Natural killer cell (primary cell): ENCODE measurements around the gene ANGPTL5. TPM values are rescaled to one million over a fixed set of nuclear protein-coding genes. Genes with fewer than 3 reads are reported as not detected.
"Not testable (repeated sequence)": the region's sequence is repeated elsewhere in the genome, so short reads cannot be mapped to it uniquely, and the experiment has no call there.

Source experiments
- ATAC-seq, 3 donors: fragments of 150-1000 bp in 2 of 3; fragments of 200-7000 bp in 1 of 3; cut with Tn5 transposase; 1 replicate in 1 of 3; 2 replicates in 2 of 3; pipeline ENCODE4 v1.10.0; 2021; ENCODE audit warnings: mild to moderate bottlenecking in 2 of 3, moderate library complexity in 2 of 3
- DNase-seq, 2 donors: peaks; one replicate each; pipeline versions ENCODE4 v3.0.0 to v3.0.0-alpha.2; 2013 to 2021; ENCODE audit warnings: mixed read lengths in 1 of 2
- H3K27ac ChIP-seq: one replicate; pipeline ENCODE4 v1.5.1; 2013; ENCODE audit warnings: mild to moderate bottlenecking, low read length
- H3K27me3 ChIP-seq: one replicate; pipeline ENCODE4 v1.6.1; 2013; ENCODE audit warnings: low read length; ENCODE audit not compliant: control insufficient read depth, insufficient read depth
- H3K36me3 ChIP-seq: one replicate; pipeline ENCODE4 v1.6.1; 2013; ENCODE audit warnings: low read length; ENCODE audit not compliant: control insufficient read depth, insufficient read depth
- H3K4me1 ChIP-seq: one replicate; pipeline ENCODE4 v1.6.1; 2013; ENCODE audit warnings: low read length; ENCODE audit not compliant: control insufficient read depth, insufficient read depth
- H3K4me3 ChIP-seq: one replicate; pipeline ENCODE4 v1.5.1; 2013; ENCODE audit warnings: low read length
- H3K9me3 ChIP-seq: one replicate; pipeline ENCODE4 v1.6.1; 2013; ENCODE audit warnings: low read length; ENCODE audit not compliant: control insufficient read depth, insufficient read depth
- H3K27ac Mint-ChIP-seq, 2 donors: one replicate each; pipeline ENCODE4 v1.8.0; 2022; ENCODE audit warnings: mild to moderate bottlenecking in 2 of 2, mixed read lengths in 2 of 2, moderate library complexity in 1 of 2
- H3K27me3 Mint-ChIP-seq, 2 donors: one replicate each; pipeline ENCODE4 v1.8.0; 2022; ENCODE audit warnings: low read depth in 2 of 2, mixed read lengths in 2 of 2
- H3K36me3 Mint-ChIP-seq: one replicate; pipeline ENCODE4 v1.8.0; 2022; ENCODE audit warnings: mixed read lengths
- H3K4me1 Mint-ChIP-seq, 2 donors: one replicate each; pipeline ENCODE4 v1.8.0; 2022; ENCODE audit warnings: mixed read lengths in 2 of 2
- H3K4me3 Mint-ChIP-seq: one replicate; pipeline ENCODE4 v1.8.0; 2022; ENCODE audit warnings: mild to moderate bottlenecking, moderate library complexity, mixed read lengths
- H3K9me3 Mint-ChIP-seq, 2 donors: one replicate each; pipeline ENCODE4 v1.8.0; 2022; ENCODE audit warnings: mixed read lengths in 2 of 2
- WGBS: methylation state at CpG from one replicate; pipeline ENCODE4 v1.1.7; 2013; ENCODE audit warnings: missing lambda C conversion rate; ENCODE audit not compliant: insufficient coverage; 5-methylcytosine and 5-hydroxymethylcytosine counted together
- intact Hi-C: fragments of 100-400 bp; cut with micrococcal nuclease; formaldehyde crosslinking; loops from one replicate; pipeline ENCODE4 v1.14.2; 2022
- total RNA-seq, 4 donors: library from RNA; stranded (reverse); fragments of 120-200 nt in 1 of 4; gene quantifications; one replicate each; pipeline versions ENCODE4 v1.2.3 to v1.2.4, GENCODE V29; 2013 to 2022
- TF ChIP-seq, protein P1 (sequence below): fragments of 200-600 bp; IDR thresholded peaks from one replicate; pipeline ENCODE4 v1.8.0; 2022; ENCODE audit warnings: antibody characterized with exemption

The ANGPTL5 gene
- total RNA-seq, result not detected
- total RNA-seq (2013), result not detected

DNA sequence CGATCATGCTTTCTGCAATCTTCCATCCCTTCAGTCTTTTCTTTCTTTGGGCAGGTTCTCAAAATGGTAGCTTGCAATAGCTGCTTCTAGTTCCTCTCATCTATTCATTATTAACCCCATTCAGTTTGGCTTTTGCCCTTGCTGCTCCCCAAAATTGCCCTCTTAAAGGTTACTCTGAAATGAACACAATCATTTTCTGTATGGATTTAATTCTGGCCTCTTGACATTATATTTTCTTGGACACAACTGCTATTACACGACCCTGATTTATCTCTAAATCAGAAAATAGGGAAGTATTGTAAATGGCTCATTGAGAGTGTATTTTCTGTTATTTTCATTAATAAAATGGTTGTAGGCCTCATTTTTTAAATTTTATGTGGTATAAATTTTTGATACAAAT is at the start of gene ANGPTL5:
TSS of gene ANGPTL5 (minus strand) at position 101 of the 400 bp plus-strand sequence. CDS start 8,613 bp downstream, outside the sequence.
- H3K36me3 Mint-ChIP-seq, result no peaks in the 10 kb centered on the region
- H3K27me3 ChIP-seq, result no peaks in the 10 kb centered on the region
- H3K36me3 ChIP-seq, result no peaks in the 10 kb centered on the region
- ATAC-seq (no peak), DNase-seq (no peak)
- no peaks in the 10 kb centered on the region for H3K9me3 Mint-ChIP-seq
- no peaks in the 10 kb centered on the region for H3K9me3 ChIP-seq
- peaks cover 11% of the 10 kb centered on the region for H3K4me1 ChIP-seq
- H3K27ac ChIP-seq, result peak within 1 kb of the TSS; percentile 95
- peak within 1 kb of the TSS; percentile 95 for H3K4me3 Mint-ChIP-seq
- 100% methylated on average over 1 of the region's 2 CpGs for WGBS
- peak within 1 kb of the TSS; percentile 95 to 97 for H3K27ac Mint-ChIP-seq
- intact Hi-C loops, result no loop called here
- H3K4me1 Mint-ChIP-seq, result peaks cover 44 to 47% of the 10 kb centered on the region in 2 donors
- H3K27me3 Mint-ChIP-seq, result no peaks in the 10 kb centered on the region
- TF ChIP-seq, protein P1, sequence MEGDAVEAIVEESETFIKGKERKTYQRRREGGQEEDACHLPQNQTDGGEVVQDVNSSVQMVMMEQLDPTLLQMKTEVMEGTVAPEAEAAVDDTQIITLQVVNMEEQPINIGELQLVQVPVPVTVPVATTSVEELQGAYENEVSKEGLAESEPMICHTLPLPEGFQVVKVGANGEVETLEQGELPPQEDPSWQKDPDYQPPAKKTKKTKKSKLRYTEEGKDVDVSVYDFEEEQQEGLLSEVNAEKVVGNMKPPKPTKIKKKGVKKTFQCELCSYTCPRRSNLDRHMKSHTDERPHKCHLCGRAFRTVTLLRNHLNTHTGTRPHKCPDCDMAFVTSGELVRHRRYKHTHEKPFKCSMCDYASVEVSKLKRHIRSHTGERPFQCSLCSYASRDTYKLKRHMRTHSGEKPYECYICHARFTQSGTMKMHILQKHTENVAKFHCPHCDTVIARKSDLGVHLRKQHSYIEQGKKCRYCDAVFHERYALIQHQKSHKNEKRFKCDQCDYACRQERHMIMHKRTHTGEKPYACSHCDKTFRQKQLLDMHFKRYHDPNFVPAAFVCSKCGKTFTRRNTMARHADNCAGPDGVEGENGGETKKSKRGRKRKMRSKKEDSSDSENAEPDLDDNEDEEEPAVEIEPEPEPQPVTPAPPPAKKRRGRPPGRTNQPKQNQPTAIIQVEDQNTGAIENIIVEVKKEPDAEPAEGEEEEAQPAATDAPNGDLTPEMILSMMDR, result no peak
- peak within 1 kb of the TSS; percentile 61 for H3K4me3 ChIP-seq

DNA sequence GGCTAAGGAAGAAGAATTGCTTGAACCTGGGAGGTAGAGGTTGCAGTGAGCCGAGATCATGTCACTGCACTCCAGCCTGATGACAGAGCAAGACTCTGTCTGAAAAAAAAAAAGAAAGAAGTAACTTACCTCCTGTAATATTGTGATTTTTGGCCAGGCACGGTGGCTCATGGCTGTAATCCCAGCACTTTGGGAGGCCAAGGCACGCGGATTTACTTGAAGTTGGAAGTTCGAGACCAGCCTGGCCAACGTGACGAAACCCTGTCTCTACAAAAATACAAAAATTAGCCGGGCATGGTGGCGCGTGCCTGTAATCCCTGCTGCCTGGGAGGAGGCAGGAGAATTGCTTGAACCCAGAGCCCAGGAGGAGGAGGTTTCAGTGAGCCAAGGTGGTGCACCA is 47.9 kb upstream of the ANGPTL5 start:
- 94% methylated on average over 10 of the region's 10 CpGs for WGBS
- H3K4me3 Mint-ChIP-seq, H3K27me3 ChIP-seq, H3K27ac ChIP-seq, H3K9me3 Mint-ChIP-seq, H3K4me1 Mint-ChIP-seq, H3K4me1 ChIP-seq, H3K27ac Mint-ChIP-seq, ATAC-seq, H3K27me3 Mint-ChIP-seq, H3K9me3 ChIP-seq, intact Hi-C loops, H3K36me3 ChIP-seq, H3K4me3 ChIP-seq, DNase-seq: not testable (repeated sequence)
- peaks cover 12% of the 10 kb centered on the region for H3K36me3 Mint-ChIP-seq

DNA sequence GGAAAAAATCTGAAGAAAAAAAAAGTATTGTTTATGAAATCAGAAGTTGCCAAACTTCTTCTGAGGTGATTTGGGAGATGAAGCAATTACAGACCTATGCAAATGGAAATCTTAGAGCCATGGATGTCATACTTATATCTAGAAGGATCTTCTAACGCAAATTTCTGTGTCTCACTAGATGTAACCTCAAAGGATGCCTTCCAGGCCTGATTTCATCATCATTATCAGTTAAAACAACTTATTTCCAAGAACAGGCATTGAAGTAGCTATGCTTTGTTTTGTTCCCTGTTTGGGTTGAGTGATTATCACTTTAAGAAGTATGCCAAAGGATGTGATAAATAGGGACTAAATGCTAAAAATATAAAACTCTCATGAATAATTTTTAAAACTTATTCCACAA is 43.9 kb upstream of the ANGPTL5 start:
- DNase-seq (no peak), ATAC-seq (no peak)
- Mint-ChIP-seq H3K4me3 (no peak overlapping the region), H3K36me3 (peaks cover 12% of the 10 kb centered on the region), H3K27ac (no peak overlapping the region), H3K4me1 (no peaks in the 10 kb centered on the region), H3K27me3 (no peaks in the 10 kb centered on the region), H3K9me3 (no peaks in the 10 kb centered on the region)
- no peak overlapping the region for H3K4me3 ChIP-seq
- intact Hi-C loops, result no loop called here
- 90% methylated on average over 1 of the region's 1 CpG for WGBS
- H3K27ac ChIP-seq, result no peak overlapping the region
- TF ChIP-seq, protein P1, result no peak
- H3K36me3 ChIP-seq, result peaks cover 11% of the 10 kb centered on the region
- no peaks in the 10 kb centered on the region for H3K27me3 ChIP-seq
- no peaks in the 10 kb centered on the region for H3K4me1 ChIP-seq
- no peaks in the 10 kb centered on the region for H3K9me3 ChIP-seq

DNA sequence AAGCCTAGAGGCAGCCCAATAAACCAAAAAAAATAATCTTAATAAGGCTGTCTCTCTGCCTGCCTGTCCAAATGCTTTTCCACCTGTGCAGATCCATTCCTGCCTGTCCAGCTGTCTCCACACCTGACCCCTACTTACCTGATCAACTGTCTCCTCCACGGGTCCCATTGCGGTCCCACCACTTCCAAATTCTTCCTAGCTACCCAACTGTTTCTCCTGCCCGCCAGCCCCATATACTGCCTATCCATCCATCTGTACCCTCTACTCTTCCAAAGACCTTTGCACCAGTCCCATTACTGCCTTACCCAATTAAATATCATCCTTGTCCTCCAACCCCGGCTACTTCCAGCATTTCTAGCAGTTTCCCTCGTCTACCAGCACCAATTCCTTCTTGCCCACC is 39.4 kb upstream of the ANGPTL5 start:
- Mint-ChIP-seq H3K4me1 (no peaks in the 10 kb centered on the region), H3K36me3 (no peaks in the 10 kb centered on the region), H3K27me3 (no peaks in the 10 kb centered on the region), H3K9me3 (no peaks in the 10 kb centered on the region), H3K4me3 (no peak overlapping the region), H3K27ac (no peak overlapping the region)
- H3K27me3 ChIP-seq, result no peaks in the 10 kb centered on the region
- TF ChIP-seq, protein P1, result no peak
- no peak overlapping the region for H3K4me3 ChIP-seq
- H3K9me3 ChIP-seq, result no peaks in the 10 kb centered on the region
- 91% methylated on average over 5 of the region's 5 CpGs for WGBS
- no peaks in the 10 kb centered on the region for H3K4me1 ChIP-seq
- DNase-seq (no peak), ATAC-seq (no peak)
- peaks cover 5% of the 10 kb centered on the region for H3K36me3 ChIP-seq
- H3K27ac ChIP-seq, result no peak overlapping the region
- intact Hi-C loops, result no loop called here
